IMR-90 (cell line): ENCODE data around the gene EMP1. TPM values are rescaled to one million over a fixed set of nuclear protein-coding genes. Genes with fewer than 3 reads are reported as not detected.

Experiments
- ATAC-seq: fragments of 200-7000 bp; cut with Tn5 transposase; 2 replicates; pipeline ENCODE4 v1.9.1; 2020; ENCODE audit warnings: low read depth, mild to moderate bottlenecking, moderate library complexity
- BruUV-seq: library from RNA; stranded (reverse); fragments of 400-500 nt; replicated peaks from 2 replicates; lab custom pipeline; 2021; lab: Mats Ljungman, UMichigan
- CTCF ChIA-PET: fragments of 300-600 bp; formaldehyde crosslinking; extraction: SDS; loops from one replicate; lab custom pipeline; 2021; ENCODE audit warnings: antibody characterized with exemption; lab: Yijun Ruan, JAX
- POLR2A ChIA-PET: fragments of 300-600 bp; sonication (Branson Sonifier 250); formaldehyde crosslinking; loops from one replicate; lab custom pipeline; 2022; ENCODE audit warnings: antibody characterized with exemption; ENCODE audit not compliant: unreplicated experiment; lab: Charles Lee
- DNase-seq: peaks from one replicate; pipeline ENCODE4 v3.0.0; 2013
- H2AFZ ChIP-seq: replicated peaks from 2 replicates; pipeline ENCODE3; 2013; ENCODE audit warnings: low read length, mild to moderate bottlenecking; ENCODE audit not compliant: poor library complexity
- H2AK5ac ChIP-seq: 2 replicates; pipeline ENCODE4 v1.6.1; 2013; ENCODE audit warnings: low read depth, low read length, inconsistent platforms
- H2AK9ac ChIP-seq: replicated peaks from 2 replicates; pipeline ENCODE3; 2013; ENCODE audit warnings: mild to moderate bottlenecking, low read depth, low read length, moderate library complexity; ENCODE audit not compliant: poor library complexity
- H2BK120ac ChIP-seq: 2 replicates; pipeline ENCODE4 v1.6.1; 2013; ENCODE audit warnings: low read depth, low read length, inconsistent platforms
- H2BK15ac ChIP-seq: 3 replicates; pipeline ENCODE4 v1.6.1; 2013; ENCODE audit warnings: low read depth, low read length, inconsistent platforms
- H2BK20ac ChIP-seq: 2 replicates; pipeline ENCODE4 v1.6.1; 2013; ENCODE audit warnings: low read depth, mild to moderate bottlenecking, inconsistent platforms, low read length, moderate library complexity
- H2BK5ac ChIP-seq: 2 replicates; pipeline ENCODE4 v1.6.1; 2013; ENCODE audit warnings: mild to moderate bottlenecking, low read depth, low read length, inconsistent platforms; ENCODE audit not compliant: poor library complexity, severe bottlenecking
- H3K14ac ChIP-seq: replicated peaks from 2 replicates; pipeline ENCODE4 v1.6.1; 2013; ENCODE audit warnings: low read depth, low read length, inconsistent platforms
- H3K18ac ChIP-seq: 2 replicates; pipeline ENCODE4 v1.6.1; 2013; ENCODE audit warnings: low read depth, low read length, control low read depth
- H3K23ac ChIP-seq: 2 replicates; pipeline ENCODE4 v1.6.1; 2013; ENCODE audit warnings: low read depth, low read length, inconsistent platforms
- H3K27ac ChIP-seq: 2 replicates; pipeline ENCODE4 v1.5.1; 2013; ENCODE audit warnings: mild to moderate bottlenecking, control low read depth, low read length; ENCODE audit not compliant: insufficient read depth
- H3K27me3 ChIP-seq: 2 replicates; pipeline ENCODE4 v1.6.1; 2013; ENCODE audit warnings: low read length; ENCODE audit not compliant: control insufficient read depth, insufficient read depth
- H3K36me3 ChIP-seq: 2 replicates; pipeline ENCODE4 v1.6.1; 2013; ENCODE audit warnings: low read length, mixed read lengths; ENCODE audit not compliant: control insufficient read depth, insufficient read depth
- H3K4ac ChIP-seq: 2 replicates; pipeline ENCODE4 v1.6.1; 2013; ENCODE audit warnings: low read depth, low read length, inconsistent platforms
- H3K4me1 ChIP-seq: 2 replicates; pipeline ENCODE4 v1.6.1; 2013; ENCODE audit warnings: low read length, mixed read lengths; ENCODE audit not compliant: control insufficient read depth, insufficient read depth
- H3K4me2 ChIP-seq: 2 replicates; pipeline ENCODE4 v1.6.1; 2013; ENCODE audit warnings: low read depth, mild to moderate bottlenecking, control low read depth, low read length, moderate library complexity
- H3K4me3 ChIP-seq: 2 replicates; pipeline ENCODE4 v1.5.1; 2013; ENCODE audit warnings: low read depth, mild to moderate bottlenecking, control low read depth, low read length, moderate library complexity; ENCODE audit not compliant: insufficient read depth
- H3K56ac ChIP-seq: 2 replicates; pipeline ENCODE4 v1.6.1; 2013; ENCODE audit warnings: low read length, inconsistent platforms; ENCODE audit not compliant: insufficient read depth; ENCODE audit errors: extremely low read depth
- H3K79me1 ChIP-seq, 2 experiments: 2 replicates each; pipeline ENCODE4 v1.6.1; 2013; ENCODE audit warnings: low read length in 2 of 2, inconsistent platforms in 1 of 2, low read depth in 1 of 2
- H3K9ac ChIP-seq: 2 replicates; pipeline ENCODE4 v1.6.1; 2013; ENCODE audit warnings: low read depth, low read length, control low read depth
- H3K9me1 ChIP-seq: 2 replicates; pipeline ENCODE4 v1.6.1; 2013; ENCODE audit warnings: low read length, inconsistent platforms; ENCODE audit not compliant: insufficient read depth
- H3K9me3 ChIP-seq: 2 replicates; pipeline ENCODE4 v1.6.1; 2013; ENCODE audit warnings: low read length; ENCODE audit not compliant: control insufficient read depth, insufficient read depth
- H4K20me1 ChIP-seq: 2 replicates; pipeline ENCODE4 v1.6.1; 2013; ENCODE audit warnings: low read length, inconsistent platforms; ENCODE audit not compliant: insufficient read depth
- H4K5ac ChIP-seq: 2 replicates; pipeline ENCODE4 v1.6.1; 2013; ENCODE audit warnings: mild to moderate bottlenecking, low read depth, low read length, control low read depth
- H4K8ac ChIP-seq, 2 experiments: 2 replicates each; pipeline ENCODE4 v1.6.1; 2013; ENCODE audit warnings: low read depth in 2 of 2, low read length in 2 of 2, control low read depth in 1 of 2, inconsistent platforms in 1 of 2
- H4K91ac ChIP-seq: 2 replicates; pipeline ENCODE4 v1.6.1; 2013; ENCODE audit warnings: low read depth, low read length, inconsistent platforms; ENCODE audit not compliant: insufficient read depth
- BHLHE40 ChIP-seq: fragments of 150-350 bp; IDR thresholded peaks from 2 replicates; pipeline ENCODE4 v1.6.1; 2016; ENCODE audit warnings: mild to moderate bottlenecking, low read depth, low read length
- CEBPB ChIP-seq: IDR thresholded peaks from 2 replicates; pipeline ENCODE4 v1.6.1; 2012; ENCODE audit warnings: low read depth, low read length, improper control_type of control experiment
- CHD1 ChIP-seq: IDR thresholded peaks from 2 replicates; pipeline ENCODE4 v1.6.1; 2012; ENCODE audit warnings: low read depth, low read length, improper control_type of control experiment
- CTCF ChIP-seq: conservative IDR thresholded peaks from 2 replicates; pipeline ENCODE4 v1.5.1; 2012; ENCODE audit warnings: mild to moderate bottlenecking, low read depth, low read length, improper control_type of control experiment
- FOS ChIP-seq: fragments of 150-350 bp; IDR thresholded peaks from 2 replicates; pipeline ENCODE4 v1.6.1; 2016; ENCODE audit warnings: low read depth, low read length
- MAZ ChIP-seq: IDR thresholded peaks from 2 replicates; pipeline ENCODE4 v1.6.1; 2012; ENCODE audit warnings: low read depth, mild to moderate bottlenecking, low read length, improper control_type of control experiment, moderate library complexity, borderline replicate concordance
- POLR2A ChIP-seq: IDR thresholded peaks from 2 replicates; pipeline ENCODE4 v1.6.1; 2012; ENCODE audit warnings: mild to moderate bottlenecking, low read depth, low read length
- RAD21 ChIP-seq: IDR thresholded peaks from 2 replicates; pipeline ENCODE4 v1.6.1; 2012; ENCODE audit warnings: low read length, improper control_type of control experiment
- RFX5 ChIP-seq: IDR thresholded peaks from 2 replicates; pipeline ENCODE4 v1.8.0; 2012; ENCODE audit warnings: low read depth, mild to moderate bottlenecking, low read length, moderate library complexity
- SMC3 ChIP-seq: fragments of 150-350 bp; IDR thresholded peaks from 2 replicates; pipeline ENCODE4 v1.6.1; 2016; ENCODE audit warnings: low read depth, mild to moderate bottlenecking, antibody characterized with exemption, low read length, moderate library complexity
- WGBS, 2 experiments: methylation state at CpG; one replicate each; pipeline versions ENCODE4 v1.1.5 to v1.1.7; 2013; ENCODE audit warnings: missing lambda C conversion rate in 2 of 2; ENCODE audit not compliant: insufficient read length in 1 of 2; ENCODE audit errors: extremely low coverage in 2 of 2; 5-methylcytosine and 5-hydroxymethylcytosine counted together
- dilution Hi-C: fragments of 300-500 bp; cut with HindIII; formaldehyde crosslinking; loops from one replicate; pipeline ENCODE4 v1.14.3; 2018; ENCODE audit warnings: low sequenced_read_pairs; ENCODE audit not compliant: unreplicated experiment
- in situ Hi-C: fragments of 300-500 bp; cut with MboI; formaldehyde crosslinking; loops from 3 replicates; pipeline ENCODE4 v1.14.3; 2019; ENCODE audit warnings: low sequenced_read_pairs, inconsistent platforms, mixed read lengths
- intact Hi-C: fragments of 100-400 bp; cut with micrococcal nuclease; formaldehyde crosslinking; loops from 2 replicates; pipeline ENCODE4 v1.10.0; 2022
- polyA plus RNA-seq, 3 experiments: library from polyadenylated mRNA; depleted of rRNA; stranded (reverse); fragments of >200 nt; gene quantifications; 2 replicates each; pipeline ENCODE4 v1.2.3, GENCODE V29; 2012; ENCODE audit warnings: low replicate concordance in 1 of 3
- total RNA-seq: library from RNA; depleted of rRNA; stranded (reverse); fragments of >200 nt; gene quantifications from 2 replicates; pipeline ENCODE4 v1.2.3, GENCODE V29; 2012
- TF ChIP-seq, protein P1 (sequence below): fragments of 150-350 bp; IDR thresholded peaks from 2 replicates; pipeline ENCODE4 v1.6.1; 2016; ENCODE audit warnings: low read depth, mild to moderate bottlenecking, low read length, moderate library complexity, borderline replicate concordance

Gene EMP1
- total and polyA plus RNA-seq, 2 of the 4 experiments (the other 2 are of a cell fraction) = 137 to 201 TPM

GRCh38 chr12:13197032-13197431, 506 bp downstream of the EMP1 start:
- Histone ChIP-seq H3K9ac (peak overlapping the region; percentile 89), H3K4ac (peak overlapping the region; percentile 88), H3K18ac (peak overlapping the region; percentile 64), H3K4me2 (peak overlapping the region; percentile 79), H2BK5ac (peak overlapping the region; percentile 91), H3K4me3 (peak overlapping the region; percentile 73), H2BK20ac (peak overlapping the region; percentile 78), H4K91ac (peak overlapping the region; percentile 78), H3K36me3 (no peaks in the 10 kb centered on the region), H3K14ac (peak overlapping the region; percentile 99), H4K5ac (peak overlapping the region; percentile 28), H2AK5ac (peak overlapping the region; percentile 79), H3K79me1 (peaks cover 0 to 40% of the 10 kb centered on the region in 2 experiments; a peak in 3 of 4 replicates), H3K56ac (peak overlapping the region; percentile 96), H3K9me1 (peaks cover 26% of the 10 kb centered on the region), H2AFZ (no peak overlapping the region), H2AK9ac (peak overlapping the region; percentile 56), H2BK15ac (peak overlapping the region; percentile 88), H3K27ac (peak overlapping the region; percentile 94), H4K20me1 (peaks cover 8% of the 10 kb centered on the region), H3K23ac (peak overlapping the region; percentile 98), H4K8ac (peak overlapping the region; percentile 73 to 81; a peak in 3 of 4 replicates), H3K27me3 (no peaks in the 10 kb centered on the region), H3K4me1 (peaks cover 20% of the 10 kb centered on the region), H2BK120ac (peak overlapping the region; percentile 86), H3K9me3 (no peaks in the 10 kb centered on the region)
- POLR2A ChIA-PET = interaction anchor here (1.0 kb wide), 1 partner anchor 97 kb away, joined by 10 read pairs; no protein-coding TSS in a partner anchor
- in situ Hi-C loops = no loop called here
- WGBS, 2 experiments = 34% methylated on average over 4 of the region's 7 CpGs; no CpG with 5 or more reads in 1 of the 2 experiments
- TSS peak; percentile 67 for BruUV-seq
- dilution Hi-C loops = no loop called here
- no peak for TF ChIP-seq RFX5
- no peak for TF ChIP-seq CEBPB
- TF ChIP-seq RAD21 = no peak
- no peak for TF ChIP-seq SMC3
- no peak for TF ChIP-seq POLR2A
- no peak for TF ChIP-seq BHLHE40
- TF ChIP-seq CTCF = no peak
- TF ChIP-seq MAZ = no peak
- no peak for TF ChIP-seq CHD1
- TF ChIP-seq, protein P1, sequence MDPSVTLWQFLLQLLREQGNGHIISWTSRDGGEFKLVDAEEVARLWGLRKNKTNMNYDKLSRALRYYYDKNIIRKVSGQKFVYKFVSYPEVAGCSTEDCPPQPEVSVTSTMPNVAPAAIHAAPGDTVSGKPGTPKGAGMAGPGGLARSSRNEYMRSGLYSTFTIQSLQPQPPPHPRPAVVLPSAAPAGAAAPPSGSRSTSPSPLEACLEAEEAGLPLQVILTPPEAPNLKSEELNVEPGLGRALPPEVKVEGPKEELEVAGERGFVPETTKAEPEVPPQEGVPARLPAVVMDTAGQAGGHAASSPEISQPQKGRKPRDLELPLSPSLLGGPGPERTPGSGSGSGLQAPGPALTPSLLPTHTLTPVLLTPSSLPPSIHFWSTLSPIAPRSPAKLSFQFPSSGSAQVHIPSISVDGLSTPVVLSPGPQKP = no peak
- no peak for TF ChIP-seq FOS
- ATAC-seq (no peak), DNase-seq (no peak)
- CTCF ChIA-PET = interaction anchor here (1.7 kb wide), 1 partner anchor 17 kb away, joined by 5 read pairs; no protein-coding TSS in a partner anchor
- intact Hi-C loops = loop anchor here (1.0 to 10.0 kb wide), 2 partner anchors 9 to 472 kb away; no protein-coding TSS in a partner anchor
